ENCODE data around the gene CDCA5. TPM values are rescaled to one million over a fixed set of nuclear protein-coding genes. Genes with fewer than 3 reads are reported as not detected.

CDCA5 gene
- polyA plus RNA-seq, 1 of the 3 experiments (the other 2 are of a cell fraction): 16.3 TPM

DNA sequence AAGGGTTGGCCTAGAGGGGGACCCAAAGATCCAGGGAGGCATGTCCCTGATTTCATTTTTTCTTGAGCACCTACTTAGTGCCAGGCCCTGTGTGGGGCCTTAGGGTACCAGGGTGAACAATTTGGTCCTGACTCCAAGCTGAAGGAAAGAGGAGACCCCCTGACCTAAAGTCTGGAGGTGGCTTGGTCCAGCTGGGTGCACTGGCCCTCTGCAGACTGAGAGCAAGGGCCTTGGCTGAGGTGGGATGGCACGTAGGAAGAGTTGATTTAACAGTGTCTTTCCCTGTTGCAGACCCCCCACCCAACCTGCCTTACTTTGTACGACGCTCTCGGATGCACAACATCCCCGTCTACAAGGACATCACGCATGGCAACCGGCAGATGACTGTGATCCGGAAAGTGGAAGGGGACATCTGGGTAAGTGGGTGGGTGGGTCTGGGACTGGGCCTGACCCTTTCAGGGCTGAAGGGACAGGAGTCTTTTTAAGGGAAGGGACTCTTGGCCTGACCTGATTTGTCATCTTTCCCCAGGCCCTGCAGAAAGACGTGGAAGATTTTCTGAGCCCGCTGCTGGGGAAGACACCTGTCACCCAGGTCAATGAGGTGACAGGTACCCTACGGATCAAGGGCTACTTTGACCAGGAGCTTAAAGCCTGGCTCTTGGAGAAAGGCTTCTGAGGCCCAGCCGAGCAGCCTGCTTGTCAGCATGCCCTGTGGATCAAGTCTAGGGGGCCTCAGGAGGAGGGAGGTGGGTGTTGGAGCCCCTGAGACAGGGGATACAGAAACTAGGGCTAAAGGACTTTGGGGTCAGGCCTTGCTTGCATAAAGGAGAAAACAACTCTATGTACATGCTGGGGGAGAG is 41.6 kb upstream of the CDCA5 start:
- H3K79me2 ChIP-seq (ENCODE audit: insufficient read depth): peaks cover 47% of the 10 kb centered on the region
- TF ChIP-seq TEAD4 (IDR thresholded peaks at IDR 0.05; ENCODE audit: borderline replicate concordance, insufficient read depth) (no peak), SIN3A (IDR thresholded peaks at IDR 0.05; ENCODE audit: borderline replicate concordance, low read depth, low read length) (no peak), RXRA (IDR thresholded peaks at IDR 0.05; ENCODE audit: borderline replicate concordance, low read depth) (no peak), RFX5 (IDR thresholded peaks at IDR 0.05; ENCODE audit: low read length) (no peak), JUND (IDR thresholded peaks at IDR 0.05) (no peak), YY1 (IDR thresholded peaks at IDR 0.05; ENCODE audit: low read depth) (no peak), CHD2 (IDR thresholded peaks at IDR 0.05; ENCODE audit: low read length, partially characterized antibody) (no peak), EZH2phosphoT487 (IDR thresholded peaks at IDR 0.05; ENCODE audit: borderline replicate concordance, low read depth) (no peak), GATA2 (CRISPR knock-in tag; IDR thresholded peaks at IDR 0.05) (no peak), EP300 (IDR thresholded peaks at IDR 0.05; ENCODE audit: borderline replicate concordance in 1 of 2, low read depth in 1 of 2, low read length in 1 of 2) (no peak), RCOR1 (IDR thresholded peaks at IDR 0.05; ENCODE audit: low read length) (no peak), ELF1 (IDR thresholded peaks at IDR 0.05) (no peak), FOXM1 (IDR thresholded peaks at IDR 0.05; ENCODE audit: low read depth) (no peak), POLR2AphosphoS5 (IDR thresholded peaks at IDR 0.05; ENCODE audit: low read depth, low read length) (no peak)
- TF ChIP-seq, protein P1, sequence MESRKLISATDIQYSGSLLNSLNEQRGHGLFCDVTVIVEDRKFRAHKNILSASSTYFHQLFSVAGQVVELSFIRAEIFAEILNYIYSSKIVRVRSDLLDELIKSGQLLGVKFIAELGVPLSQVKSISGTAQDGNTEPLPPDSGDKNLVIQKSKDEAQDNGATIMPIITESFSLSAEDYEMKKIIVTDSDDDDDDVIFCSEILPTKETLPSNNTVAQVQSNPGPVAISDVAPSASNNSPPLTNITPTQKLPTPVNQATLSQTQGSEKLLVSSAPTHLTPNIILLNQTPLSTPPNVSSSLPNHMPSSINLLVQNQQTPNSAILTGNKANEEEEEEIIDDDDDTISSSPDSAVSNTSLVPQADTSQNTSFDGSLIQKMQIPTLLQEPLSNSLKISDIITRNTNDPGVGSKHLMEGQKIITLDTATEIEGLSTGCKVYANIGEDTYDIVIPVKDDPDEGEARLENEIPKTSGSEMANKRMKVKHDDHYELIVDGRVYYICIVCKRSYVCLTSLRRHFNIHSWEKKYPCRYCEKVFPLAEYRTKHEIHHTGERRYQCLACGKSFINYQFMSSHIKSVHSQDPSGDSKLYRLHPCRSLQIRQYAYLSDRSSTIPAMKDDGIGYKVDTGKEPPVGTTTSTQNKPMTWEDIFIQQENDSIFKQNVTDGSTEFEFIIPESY (IDR thresholded peaks at IDR 0.05; ENCODE audit: borderline replicate concordance, low read depth): no peak
- TF ChIP-seq, protein P2, sequence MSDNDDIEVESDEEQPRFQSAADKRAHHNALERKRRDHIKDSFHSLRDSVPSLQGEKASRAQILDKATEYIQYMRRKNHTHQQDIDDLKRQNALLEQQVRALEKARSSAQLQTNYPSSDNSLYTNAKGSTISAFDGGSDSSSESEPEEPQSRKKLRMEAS (IDR thresholded peaks at IDR 0.05; ENCODE audit: low read depth): no peak
- TF ChIP-seq, protein P3, sequence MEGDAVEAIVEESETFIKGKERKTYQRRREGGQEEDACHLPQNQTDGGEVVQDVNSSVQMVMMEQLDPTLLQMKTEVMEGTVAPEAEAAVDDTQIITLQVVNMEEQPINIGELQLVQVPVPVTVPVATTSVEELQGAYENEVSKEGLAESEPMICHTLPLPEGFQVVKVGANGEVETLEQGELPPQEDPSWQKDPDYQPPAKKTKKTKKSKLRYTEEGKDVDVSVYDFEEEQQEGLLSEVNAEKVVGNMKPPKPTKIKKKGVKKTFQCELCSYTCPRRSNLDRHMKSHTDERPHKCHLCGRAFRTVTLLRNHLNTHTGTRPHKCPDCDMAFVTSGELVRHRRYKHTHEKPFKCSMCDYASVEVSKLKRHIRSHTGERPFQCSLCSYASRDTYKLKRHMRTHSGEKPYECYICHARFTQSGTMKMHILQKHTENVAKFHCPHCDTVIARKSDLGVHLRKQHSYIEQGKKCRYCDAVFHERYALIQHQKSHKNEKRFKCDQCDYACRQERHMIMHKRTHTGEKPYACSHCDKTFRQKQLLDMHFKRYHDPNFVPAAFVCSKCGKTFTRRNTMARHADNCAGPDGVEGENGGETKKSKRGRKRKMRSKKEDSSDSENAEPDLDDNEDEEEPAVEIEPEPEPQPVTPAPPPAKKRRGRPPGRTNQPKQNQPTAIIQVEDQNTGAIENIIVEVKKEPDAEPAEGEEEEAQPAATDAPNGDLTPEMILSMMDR (IDR thresholded peaks at IDR 0.05): no peak
- TF ChIP-seq, protein P4, sequence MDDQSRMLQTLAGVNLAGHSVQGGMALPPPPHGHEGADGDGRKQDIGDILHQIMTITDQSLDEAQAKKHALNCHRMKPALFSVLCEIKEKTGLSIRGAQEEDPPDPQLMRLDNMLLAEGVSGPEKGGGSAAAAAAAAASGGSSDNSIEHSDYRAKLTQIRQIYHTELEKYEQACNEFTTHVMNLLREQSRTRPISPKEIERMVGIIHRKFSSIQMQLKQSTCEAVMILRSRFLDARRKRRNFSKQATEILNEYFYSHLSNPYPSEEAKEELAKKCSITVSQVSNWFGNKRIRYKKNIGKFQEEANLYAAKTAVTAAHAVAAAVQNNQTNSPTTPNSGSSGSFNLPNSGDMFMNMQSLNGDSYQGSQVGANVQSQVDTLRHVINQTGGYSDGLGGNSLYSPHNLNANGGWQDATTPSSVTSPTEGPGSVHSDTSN (IDR thresholded peaks at IDR 0.05): no peak
- peaks cover 8 to 12% of the 10 kb centered on the region in 2 experiments; a peak in 3 of 4 replicates for H3K4me1 ChIP-seq (ENCODE audit: control insufficient read depth in 1 of 2, insufficient read depth in 2 of 2, low read depth in 1 of 2, low read length in 1 of 2)
- no peaks in the 10 kb centered on the region for H3K9me2 ChIP-seq
- WGBS (ENCODE audit: low lambda C conversion rate): 86% methylated on average over 12 of the region's 12 CpGs
- no peak overlapping the region for H2AFZ ChIP-seq (ENCODE audit: low read depth)
- H3K36me3 ChIP-seq (replicated peaks in 1 of 2; ENCODE audit: control insufficient read depth in 1 of 2, insufficient read depth in 2 of 2, low read length in 1 of 2): peaks cover 15 to 64% of the 10 kb centered on the region in 2 experiments
- POLR2A ChIA-PET: interaction anchor here (1.2 kb wide), 1 partner anchor 9 kb away, joined by 4 read pairs; the partner anchor contains the start of gene SYVN1
- CTCF ChIA-PET: interaction anchor here (0.9 to 2.0 kb wide), 2 partner anchors 8 to 13 kb away, joined by 3 to 10 read pairs; partner anchors contain the start of genes TM7SF2 and ZNHIT2
- no peak overlapping the region for H3K4me2 ChIP-seq
- no peak overlapping the region for H3K27ac ChIP-seq (ENCODE audit: low read depth in 2 of 2, low read length in 1 of 2)
- H3K4me3 ChIP-seq (ENCODE audit: low read depth in 2 of 2, low read length in 1 of 2): no peak overlapping the region
- no peak for DNase-seq
- H3K9me3 ChIP-seq: no peaks in the 10 kb centered on the region
- H3K9ac ChIP-seq: no peak overlapping the region
- no peaks in the 10 kb centered on the region for H3K27me3 ChIP-seq (ENCODE audit: insufficient read depth)
- peaks cover 11% of the 10 kb centered on the region for H3F3A ChIP-seq (replicated peaks; ENCODE audit: insufficient read depth)
- no peaks in the 10 kb centered on the region for H4K20me1 ChIP-seq (ENCODE audit: insufficient read depth)

Measured in SK-N-SH (cell line).